ENCODE data around the gene A3GALT2.

Gene A3GALT2

GRCh38 chr1:33350611-33351280, 29.8 kb upstream of the A3GALT2 start:
- DNase-seq: no peak

GRCh38 chr1:33349778-33350610, 29.1 kb upstream of the A3GALT2 start:
- peak in 53 of 56 donors; percentile 24 to 89 (median 76) for DNase-seq

- peak in 29 of 56 donors; percentile 33 to 78 (median 56) for DNase-seq
Measured at GRCh38 chr1:33349081-33349759, 28.3 kb upstream of the A3GALT2 start.

GRCh38 chr1:33348676-33349080, 27.8 kb upstream of the A3GALT2 start:
- DNase-seq: peak in 5 of 56 donors; percentile 18 to 34 (median 23)

GRCh38 chr1:33348194-33348593, 27.3 kb upstream of the A3GALT2 start:
- no peak for DNase-seq

GRCh38 chr1:33347650-33347992, 26.7 kb upstream of the A3GALT2 start:
- peak in 1 of 56 donors; percentile 29 for DNase-seq

GRCh38 chr1:33346927-33347649, 26.2 kb upstream of the A3GALT2 start:
- peak in 1 of 56 donors; percentile 18 for DNase-seq

- DNase-seq: no peak
Measured at GRCh38 chr1:33346533-33346926, 25.6 kb upstream of the A3GALT2 start.

GRCh38 chr1:33344896-33345560, 24.1 kb upstream of the A3GALT2 start:
- DNase-seq: no peak

- DNase-seq: no peak
Measured at GRCh38 chr1:33343539-33343938, 22.6 kb upstream of the A3GALT2 start.

GRCh38 chr1:33342041-33342723, 21.3 kb upstream of the A3GALT2 start:
- peak in 49 of 56 donors; percentile 23 to 94 (median 58) for DNase-seq

- no peak for DNase-seq
Measured at GRCh38 chr1:33341190-33341589, 20.3 kb upstream of the A3GALT2 start.

- peak in 14 of 56 donors; percentile 9 to 66 (median 25) for DNase-seq
Measured at GRCh38 chr1:33339413-33339812, 18.5 kb upstream of the A3GALT2 start.

GRCh38 chr1:33338440-33339211, 17.7 kb upstream of the A3GALT2 start:
- peak in 11 of 56 donors; percentile 8 to 52 (median 18) for DNase-seq

GRCh38 chr1:33338048-33338439, 17.1 kb upstream of the A3GALT2 start:
- no peak for DNase-seq

GRCh38 chr1:33337441-33337840, 16.5 kb upstream of the A3GALT2 start:
- DNase-seq: no peak

GRCh38 chr1:33336580-33336979, 15.7 kb upstream of the A3GALT2 start:
- no peak for DNase-seq

GRCh38 chr1:33335020-33335419, 14.1 kb upstream of the A3GALT2 start:
- no peak for DNase-seq

- DNase-seq: peak in 4 of 56 donors; percentile 11 to 36 (median 16)
Measured at GRCh38 chr1:33334081-33334552, 13.2 kb upstream of the A3GALT2 start.

Data from nucleus accumbens (tissue), 56 donors.